WTC11 (cell line): ENCODE data around the gene HDAC1. TPM values are rescaled to one million over a fixed set of nuclear protein-coding genes. Genes with fewer than 3 reads are reported as not detected.

Experiments
- ATAC-seq: fragments of 200-7000 bp; cut with Tn5 transposase; 2 replicates; pipeline ENCODE4 v1.10.0; 2021; ENCODE audit warnings: mild to moderate bottlenecking, moderate library complexity
- CTCF ChIA-PET: fragments of 300-600 bp; sonication (Branson Sonifier 250); formaldehyde crosslinking; loops from one replicate; lab custom pipeline; 2021; ENCODE audit warnings: antibody characterized with exemption; lab: Charles Lee
- POLR2A ChIA-PET: fragments of 350-600 bp; sonication (Branson Sonifier 250); formaldehyde crosslinking; loops from one replicate; lab custom pipeline; 2021; ENCODE audit warnings: antibody characterized with exemption; lab: Charles Lee
- DNase-seq: peaks from one replicate; pipeline ENCODE4 v3.0.0; 2021; ENCODE audit warnings: low spot score
- H3K27ac Mint-ChIP-seq: 2 replicates; pipeline ENCODE4 v1.8.0; 2021; ENCODE audit warnings: mixed read lengths
- H3K27me3 Mint-ChIP-seq: 2 replicates; pipeline ENCODE4 v1.8.0; 2021; ENCODE audit warnings: low read depth, mild to moderate bottlenecking, moderate library complexity, mixed read lengths
- H3K36me3 Mint-ChIP-seq: 2 replicates; pipeline ENCODE4 v1.8.0; 2021; ENCODE audit warnings: mixed read lengths
- H3K4me1 Mint-ChIP-seq: 2 replicates; pipeline ENCODE4 v1.8.0; 2022; ENCODE audit warnings: mixed read lengths
- H3K4me3 Mint-ChIP-seq: 2 replicates; pipeline ENCODE4 v1.8.0; 2021; ENCODE audit warnings: mild to moderate bottlenecking, moderate library complexity, mixed read lengths
- H3K9me3 Mint-ChIP-seq: 2 replicates; pipeline ENCODE4 v1.8.0; 2021; ENCODE audit warnings: mixed read lengths
- AFF4 ChIP-seq: sonication (generic); formaldehyde crosslinking; IDR thresholded peaks from 2 replicates; pipeline ENCODE4 v1.8.1; 2023; ENCODE audit warnings: mild to moderate bottlenecking, missing genetic modification reagents, borderline replicate concordance
- ARID4B ChIP-seq: sonication (generic); formaldehyde crosslinking; IDR thresholded peaks from 2 replicates; pipeline ENCODE4 v1.8.0; 2023; ENCODE audit warnings: missing genetic modification reagents, mild to moderate bottlenecking, borderline replicate concordance
- CREB1 ChIP-seq: sonication (generic); formaldehyde crosslinking; IDR thresholded peaks from 2 replicates; pipeline ENCODE4 v1.8.0; 2023; ENCODE audit warnings: mild to moderate bottlenecking, missing genetic modification reagents
- E2F5 ChIP-seq: sonication (generic); formaldehyde crosslinking; IDR thresholded peaks from 2 replicates; pipeline ENCODE4 v1.8.1; 2022; ENCODE audit warnings: mild to moderate bottlenecking, moderate library complexity, missing genetic modification reagents
- ELF4 ChIP-seq: sonication (generic); formaldehyde crosslinking; IDR thresholded peaks from 2 replicates; pipeline ENCODE4 v1.8.1; 2022; ENCODE audit warnings: low read depth, mild to moderate bottlenecking, moderate library complexity, missing genetic modification reagents
- ERG ChIP-seq: fragments of 250-450 bp; sonication (Bioruptor Pico); IDR thresholded peaks from 2 replicates; pipeline ENCODE4 v1.8.0; 2021; ENCODE audit warnings: mild to moderate bottlenecking
- GRHL2 ChIP-seq: fragments of 250-450 bp; sonication (Bioruptor Pico); IDR thresholded peaks from 2 replicates; pipeline ENCODE4 v1.8.0; 2022; ENCODE audit warnings: mild to moderate bottlenecking, moderate library complexity; ENCODE audit not compliant: insufficient replicate concordance, severe bottlenecking
- HMGA2 ChIP-seq: fragments of 250-450 bp; sonication (Bioruptor Pico); IDR thresholded peaks from 2 replicates; pipeline ENCODE4 v1.4.0; 2021; ENCODE audit warnings: mild to moderate bottlenecking, moderate library complexity
- JUN ChIP-seq: sonication (generic); formaldehyde crosslinking; IDR thresholded peaks from 2 replicates; pipeline ENCODE4 v1.8.0; 2023; ENCODE audit warnings: mild to moderate bottlenecking, missing genetic modification reagents
- MYBL2 ChIP-seq: sonication (generic); formaldehyde crosslinking; IDR thresholded peaks from 2 replicates; pipeline ENCODE4 v1.8.1; 2023; ENCODE audit warnings: mild to moderate bottlenecking, moderate library complexity, missing genetic modification reagents
- NFYB ChIP-seq: sonication (generic); formaldehyde crosslinking; conservative IDR thresholded peaks from 2 replicates; pipeline ENCODE4 v1.8.0; 2022; ENCODE audit warnings: low read depth, missing genetic modification reagents
- PREB ChIP-seq: sonication (generic); formaldehyde crosslinking; IDR thresholded peaks from 2 replicates; pipeline ENCODE4 v1.8.1; 2022; ENCODE audit warnings: mild to moderate bottlenecking, missing genetic modification reagents, moderate library complexity, borderline replicate concordance
- RELA ChIP-seq: sonication (generic); formaldehyde crosslinking; IDR thresholded peaks from 2 replicates; pipeline ENCODE4 v1.8.1; 2022; ENCODE audit warnings: missing genetic modification reagents, mild to moderate bottlenecking, borderline replicate concordance
- SMAD4 ChIP-seq: sonication (generic); formaldehyde crosslinking; IDR thresholded peaks from 2 replicates; pipeline ENCODE4 v1.8.0; 2022; ENCODE audit warnings: mild to moderate bottlenecking, missing genetic modification reagents
- SOX15 ChIP-seq: fragments of 250-450 bp; sonication (Bioruptor Pico); IDR thresholded peaks from 2 replicates; pipeline ENCODE4 v1.9.0; 2021; ENCODE audit warnings: mild to moderate bottlenecking
- TP53 ChIP-seq: sonication (generic); formaldehyde crosslinking; IDR thresholded peaks from 2 replicates; pipeline ENCODE4 v1.8.1; 2023; ENCODE audit warnings: mild to moderate bottlenecking, missing genetic modification reagents
- USF2 ChIP-seq: sonication (generic); formaldehyde crosslinking; IDR thresholded peaks from 2 replicates; pipeline ENCODE4 v1.8.1; 2023; ENCODE audit warnings: mild to moderate bottlenecking, missing genetic modification reagents, moderate library complexity
- total RNA-seq: library from RNA; stranded (reverse); gene quantifications from 3 replicates; pipeline ENCODE4 v1.2.3, GENCODE V29; 2021
- TF ChIP-seq, protein P1 (sequence below): sonication (generic); formaldehyde crosslinking; conservative IDR thresholded peaks from 2 replicates; pipeline ENCODE4 v1.8.1; 2023; ENCODE audit warnings: mild to moderate bottlenecking, low read depth, missing genetic modification reagents, moderate library complexity
- TF ChIP-seq, protein P2 (sequence below): fragments of 250-450 bp; sonication (Bioruptor Pico); IDR thresholded peaks from 2 replicates; pipeline ENCODE4 v2.1.2; 2022; ENCODE audit warnings: mild to moderate bottlenecking, moderate library complexity

Gene HDAC1
- total RNA-seq, 1 experiment from 2014 or later, result 108 TPM

DNA sequence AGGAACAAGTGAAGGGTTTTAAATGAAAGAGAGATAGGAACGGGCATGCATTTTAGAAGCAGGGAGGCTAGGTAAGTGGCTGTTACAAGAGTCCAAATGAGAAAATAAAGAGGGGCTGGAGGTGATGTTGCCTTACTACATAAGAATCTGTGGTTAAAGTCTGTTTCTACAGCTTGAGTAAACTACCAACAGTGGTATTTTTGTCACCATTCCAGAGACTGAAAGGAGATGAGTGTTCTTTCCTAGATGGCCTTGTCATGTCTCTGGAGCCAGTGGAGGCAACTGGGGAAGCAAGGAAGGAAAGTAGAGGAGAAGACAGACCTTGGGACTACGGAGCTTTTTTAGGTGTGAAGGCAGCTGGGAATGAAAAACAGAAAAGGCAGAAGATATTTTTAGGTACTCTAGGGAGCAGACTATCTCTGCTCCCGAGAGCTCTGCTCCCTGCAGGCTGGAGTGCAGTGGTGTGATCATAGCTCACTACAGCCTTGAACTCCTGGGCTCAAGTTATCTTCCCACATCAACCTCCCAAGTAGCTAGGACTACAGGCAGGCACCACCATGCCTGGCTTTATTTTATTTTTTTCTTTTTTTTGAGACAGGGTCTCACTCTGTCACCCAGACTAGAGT, 12.2 kb downstream of the HDAC1 start:
- CTCF ChIA-PET, result interaction anchor here (0.7 to 1.6 kb wide), 3 partner anchors 12 to 93 kb away, joined by 4 to 5 read pairs (median 4); no protein-coding TSS in a partner anchor
- TF ChIP-seq ERG (CRISPR knock-in tag) (no peak), NFYB (no peak), HMGA2 (CRISPR knock-in tag) (no peak), PREB (CRISPR knock-in tag) (no peak), RELA (no peak), MYBL2 (CRISPR knock-in tag) (no peak), GRHL2 (CRISPR knock-in tag) (no peak), CREB1 (CRISPR knock-in tag) (no peak), ELF4 (no peak), SMAD4 (CRISPR knock-in tag) (no peak), JUN (CRISPR knock-in tag) (no peak), TP53 (CRISPR knock-in tag) (no peak), E2F5 (CRISPR knock-in tag) (no peak), AFF4 (no peak), USF2 (CRISPR knock-in tag) (no peak), SOX15 (no peak), ARID4B (no peak)
- TF ChIP-seq, protein P1, sequence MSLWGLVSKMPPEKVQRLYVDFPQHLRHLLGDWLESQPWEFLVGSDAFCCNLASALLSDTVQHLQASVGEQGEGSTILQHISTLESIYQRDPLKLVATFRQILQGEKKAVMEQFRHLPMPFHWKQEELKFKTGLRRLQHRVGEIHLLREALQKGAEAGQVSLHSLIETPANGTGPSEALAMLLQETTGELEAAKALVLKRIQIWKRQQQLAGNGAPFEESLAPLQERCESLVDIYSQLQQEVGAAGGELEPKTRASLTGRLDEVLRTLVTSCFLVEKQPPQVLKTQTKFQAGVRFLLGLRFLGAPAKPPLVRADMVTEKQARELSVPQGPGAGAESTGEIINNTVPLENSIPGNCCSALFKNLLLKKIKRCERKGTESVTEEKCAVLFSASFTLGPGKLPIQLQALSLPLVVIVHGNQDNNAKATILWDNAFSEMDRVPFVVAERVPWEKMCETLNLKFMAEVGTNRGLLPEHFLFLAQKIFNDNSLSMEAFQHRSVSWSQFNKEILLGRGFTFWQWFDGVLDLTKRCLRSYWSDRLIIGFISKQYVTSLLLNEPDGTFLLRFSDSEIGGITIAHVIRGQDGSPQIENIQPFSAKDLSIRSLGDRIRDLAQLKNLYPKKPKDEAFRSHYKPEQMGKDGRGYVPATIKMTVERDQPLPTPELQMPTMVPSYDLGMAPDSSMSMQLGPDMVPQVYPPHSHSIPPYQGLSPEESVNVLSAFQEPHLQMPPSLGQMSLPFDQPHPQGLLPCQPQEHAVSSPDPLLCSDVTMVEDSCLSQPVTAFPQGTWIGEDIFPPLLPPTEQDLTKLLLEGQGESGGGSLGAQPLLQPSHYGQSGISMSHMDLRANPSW (CRISPR knock-in tag), result no peak
- TF ChIP-seq, protein P2, sequence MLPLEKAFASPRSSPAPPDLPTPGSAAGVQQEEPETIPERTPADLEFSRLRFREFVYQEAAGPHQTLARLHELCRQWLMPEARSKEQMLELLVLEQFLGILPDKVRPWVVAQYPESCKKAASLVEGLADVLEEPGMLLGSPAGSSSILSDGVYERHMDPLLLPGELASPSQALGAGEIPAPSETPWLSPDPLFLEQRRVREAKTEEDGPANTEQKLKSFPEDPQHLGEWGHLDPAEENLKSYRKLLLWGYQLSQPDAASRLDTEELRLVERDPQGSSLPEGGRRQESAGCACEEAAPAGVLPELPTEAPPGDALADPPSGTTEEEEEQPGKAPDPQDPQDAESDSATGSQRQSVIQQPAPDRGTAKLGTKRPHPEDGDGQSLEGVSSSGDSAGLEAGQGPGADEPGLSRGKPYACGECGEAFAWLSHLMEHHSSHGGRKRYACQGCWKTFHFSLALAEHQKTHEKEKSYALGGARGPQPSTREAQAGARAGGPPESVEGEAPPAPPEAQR (CRISPR knock-in tag), result no peak
- Mint-ChIP-seq H3K36me3 (peaks cover 47% of the 10 kb centered on the region), H3K27ac (no peak overlapping the region), H3K27me3 (no peaks in the 10 kb centered on the region), H3K9me3 (peaks cover 10% of the 10 kb centered on the region; the same call in 1 of the 2 replicates), H3K4me1 (no peaks in the 10 kb centered on the region), H3K4me3 (no peak overlapping the region)
- ATAC-seq (no peak), DNase-seq (no peak)
- POLR2A ChIA-PET, result interaction anchor here (0.6 kb wide), 1 partner anchor 299 kb away, joined by 6 read pairs; no protein-coding TSS in a partner anchor
